ENCODE results near the gene SV2C. TPM values are rescaled to one million over a fixed set of nuclear protein-coding genes. Genes with fewer than 3 reads are reported as not detected.

SV2C gene
- total RNA-seq, 1 donor from 2014 or later = not detected

- FAIRE-seq (no peak), DNase-seq (ENCODE audit: low read depth) (peak; percentile 63)
- H3K36me3 ChIP-seq (ENCODE audit: control insufficient read depth, insufficient read depth, low read length) = no peaks in the 10 kb centered on the region
- H3K4me3 ChIP-seq (ENCODE audit: low read depth, low read length) = no peak overlapping the region
- H3K27me3 ChIP-seq (ENCODE audit: control insufficient read depth, insufficient read depth, low read length) = no peaks in the 10 kb centered on the region
- no peak for TF ChIP-seq CTCF (IDR thresholded peaks at IDR 0.05; ENCODE audit: insufficient read depth, low read length, severe bottlenecking)
These were observed 33.0 kb upstream of the SV2C start for GRCh38 chr5:76050134-76050533.

GRCh38 chr5:76062502-76063041 is 20.6 kb upstream of the SV2C start:
- no peak for TF ChIP-seq CTCF (IDR thresholded peaks at IDR 0.05; ENCODE audit: insufficient read depth, low read length, severe bottlenecking)
- FAIRE-seq (no peak), DNase-seq (ENCODE audit: low read depth) (no peak)
- Histone ChIP-seq H3K4me3 (ENCODE audit: low read depth, low read length) (no peak overlapping the region), H3K36me3 (ENCODE audit: control insufficient read depth, insufficient read depth, low read length) (no peaks in the 10 kb centered on the region), H3K27me3 (ENCODE audit: control insufficient read depth, insufficient read depth, low read length) (no peaks in the 10 kb centered on the region)

- DNase-seq (ENCODE audit: low read depth) = no peak
- no peak for TF ChIP-seq CTCF (IDR thresholded peaks at IDR 0.05; ENCODE audit: insufficient read depth, low read length, severe bottlenecking)
These were observed 17.9 kb upstream of the SV2C start for GRCh38 chr5:76065258-76065657.

GRCh38 chr5:76069061-76069735 is 14.0 kb upstream of the SV2C start:
- no peak for TF ChIP-seq CTCF (IDR thresholded peaks at IDR 0.05; ENCODE audit: insufficient read depth, low read length, severe bottlenecking)
- no peak for DNase-seq (ENCODE audit: low read depth)
- Histone ChIP-seq H3K36me3 (ENCODE audit: control insufficient read depth, insufficient read depth, low read length) (no peaks in the 10 kb centered on the region), H3K4me3 (ENCODE audit: low read depth, low read length) (no peak overlapping the region), H3K27me3 (ENCODE audit: control insufficient read depth, insufficient read depth, low read length) (no peaks in the 10 kb centered on the region)
- no peak for FAIRE-seq

More at GRCh38 chr5:76065258-76065657, 17.9 kb upstream of the SV2C start:
- Histone ChIP-seq H3K4me3 (ENCODE audit: low read depth, low read length) (no peak overlapping the region), H3K27me3 (ENCODE audit: control insufficient read depth, insufficient read depth, low read length) (no peaks in the 10 kb centered on the region), H3K36me3 (ENCODE audit: control insufficient read depth, insufficient read depth, low read length) (no peaks in the 10 kb centered on the region)
- no peak for FAIRE-seq

GRCh38 chr5:76074487-76075065 is 8.6 kb upstream of the SV2C start:
- no peaks in the 10 kb centered on the region for H3K27me3 ChIP-seq (ENCODE audit: control insufficient read depth, insufficient read depth, low read length)
- FAIRE-seq (no peak), DNase-seq (ENCODE audit: low read depth) (no peak)
- H3K36me3 ChIP-seq (ENCODE audit: control insufficient read depth, insufficient read depth, low read length) = no peaks in the 10 kb centered on the region
- peak; percentile 47 for TF ChIP-seq CTCF (IDR thresholded peaks at IDR 0.05; ENCODE audit: insufficient read depth, low read length, severe bottlenecking)
- H3K4me3 ChIP-seq (ENCODE audit: low read depth, low read length) = no peak overlapping the region

Data from bronchial epithelial cell (primary cell).